ENCODE data around the gene NAPB.
"Not testable (repeated sequence)": the region's sequence is repeated elsewhere in the genome, so short reads cannot be mapped to it uniquely, and the experiment has no call there.

DNA sequence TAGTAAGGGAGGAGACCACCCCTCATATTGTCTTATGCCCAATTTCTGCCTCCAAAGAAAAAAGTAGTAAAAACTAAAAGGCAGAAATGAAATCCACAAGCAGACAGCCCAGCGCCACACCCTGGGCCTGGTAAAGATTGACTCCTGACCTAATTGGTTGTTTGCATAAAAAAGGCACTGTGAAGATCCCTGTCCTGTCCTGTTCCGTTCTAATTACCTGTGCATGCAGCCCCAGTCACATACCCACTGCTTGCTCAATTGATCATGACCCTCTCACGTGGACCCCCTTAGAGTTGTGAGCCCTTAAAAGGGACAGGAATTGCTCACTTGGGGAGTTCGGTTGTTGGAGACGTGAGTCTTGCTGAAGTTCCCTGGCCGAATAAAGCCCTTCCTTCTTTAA is 72.8 kb downstream of the NAPB start:
- not testable (repeated sequence) for TF ChIP-seq EZH2 (IDR thresholded peaks at IDR 0.05; ENCODE audit: insufficient read depth, poor library complexity, severe bottlenecking); EZH2phosphoT487 (IDR thresholded peaks at IDR 0.05; ENCODE audit: insufficient read depth, low read depth)

All from GM23248 (cell line).